Measurements from ENCODE around the gene CNDP1. TPM values are rescaled to one million over a fixed set of nuclear protein-coding genes. Genes with fewer than 3 reads are reported as not detected.

The CNDP1 gene
- total and polyA plus RNA-seq, 4 donors = 0.09 to 21.1 (median 5.8) TPM

- H3K27ac ChIP-seq (ENCODE audit: low read depth in 1 of 2, low read length in 2 of 2) = peak overlapping the region; percentile 96 to 97
- H3K4me1 ChIP-seq (ENCODE audit: control insufficient read depth in 4 of 4, insufficient read depth in 4 of 4, low read length in 3 of 4) = peaks cover 5 to 46% (median 35%) of the 10 kb centered on the region in 4 donors
- DNase-seq (ENCODE audit: low spot score) = no peak
- no peak overlapping the region for H3K9ac ChIP-seq (ENCODE audit: low read depth in 1 of 2, low read length in 2 of 2)
- no peaks in the 10 kb centered on the region for H3K27me3 ChIP-seq (ENCODE audit: control insufficient read depth in 4 of 4, insufficient read depth in 4 of 4, low read length in 3 of 4)
- no peaks in the 10 kb centered on the region for H3K9me3 ChIP-seq (ENCODE audit: control insufficient read depth in 4 of 4, low read length in 3 of 4)
- no peak overlapping the region for H3K4me3 ChIP-seq (ENCODE audit: low read depth in 1 of 3, low read length in 3 of 3)
- 38% methylated on average over 3 of the region's 3 CpGs for WGBS
- peaks cover 0 to 7% (median 5%) of the 10 kb centered on the region in 4 donors for H3K36me3 ChIP-seq (ENCODE audit: control insufficient read depth in 4 of 4, insufficient read depth in 3 of 4, low read depth in 1 of 4, low read length in 3 of 4)
- TF ChIP-seq GABPA (IDR thresholded peaks at IDR 0.05 in 1 of 2, conservative IDR thresholded peaks at IDR 0.05 in 1 of 2) = no peak
- peak in 1 of 2 donors; percentile 27 for TF ChIP-seq HNF4A (conservative IDR thresholded peaks at IDR 0.05)
Observed at GRCh38 chr18:74497778-74498177, 36.5 kb upstream of the CNDP1 start.

- TF ChIP-seq REST (IDR thresholded peaks at IDR 0.05) (peak; percentile 23), GABPA (IDR thresholded peaks at IDR 0.05 in 1 of 2, conservative IDR thresholded peaks at IDR 0.05 in 1 of 2) (no peak), NR2F2 (IDR thresholded peaks at IDR 0.05) (no peak), ATF3 (IDR thresholded peaks at IDR 0.05) (peak; percentile 95), FOXA2 (IDR thresholded peaks at IDR 0.05) (peak; percentile 6), HNF4A (conservative IDR thresholded peaks at IDR 0.05) (peak; percentile 44 to 73), SP1 (IDR thresholded peaks at IDR 0.05) (peak; percentile 51), RAD21 (IDR thresholded peaks at IDR 0.05) (peak in 1 of 2 donors; percentile 39), CTCF (IDR thresholded peaks at IDR 0.05; ENCODE audit: low read depth, low read length, missing input control) (peak; percentile 0), JUND (IDR thresholded peaks at IDR 0.05) (no peak), ZBTB33 (IDR thresholded peaks at IDR 0.05) (peak; percentile 18), EGR1 (IDR thresholded peaks at IDR 0.05; ENCODE audit: low read depth in 2 of 2) (no peak), TAF1 (conservative IDR thresholded peaks at IDR 0.05) (no peak), FOXA1 (IDR thresholded peaks at IDR 0.05) (peak; percentile 16), YY1 (IDR thresholded peaks at IDR 0.05) (peak; percentile 57), HNF4G (IDR thresholded peaks at IDR 0.05) (no peak), MAX (IDR thresholded peaks at IDR 0.05) (peak; percentile 42), RXRA (IDR thresholded peaks at IDR 0.05) (peak in 1 of 2 donors; percentile 74)
- H3K9me3 ChIP-seq (ENCODE audit: control insufficient read depth in 4 of 4, low read length in 3 of 4) = no peaks in the 10 kb centered on the region
- 42% methylated on average over 14 of the region's 14 CpGs for WGBS
- peaks cover 5 to 46% (median 35%) of the 10 kb centered on the region in 4 donors for H3K4me1 ChIP-seq (ENCODE audit: control insufficient read depth in 4 of 4, insufficient read depth in 4 of 4, low read length in 3 of 4)
- H3K36me3 ChIP-seq (ENCODE audit: control insufficient read depth in 4 of 4, insufficient read depth in 3 of 4, low read depth in 1 of 4, low read length in 3 of 4) = peaks cover 2 to 12% (median 10%) of the 10 kb centered on the region in 4 donors
- H3K27ac ChIP-seq (ENCODE audit: low read depth in 1 of 2, low read length in 2 of 2) = peak overlapping the region; percentile 96 to 97
- peak overlapping the region; percentile 27 to 61 (median 39) for H3K4me3 ChIP-seq (ENCODE audit: low read depth in 1 of 3, low read length in 3 of 3)
- no peaks in the 10 kb centered on the region for H3K27me3 ChIP-seq (ENCODE audit: control insufficient read depth in 4 of 4, insufficient read depth in 4 of 4, low read length in 3 of 4)
- DNase-seq (ENCODE audit: low spot score) = no peak
- H3K9ac ChIP-seq (ENCODE audit: low read depth in 1 of 2, low read length in 2 of 2) = peak overlapping the region; percentile 85 to 96
Observed at GRCh38 chr18:74498712-74499627, 35.3 kb upstream of the CNDP1 start.
